Thyroid gland (tissue), 4 donors: Measurements from ENCODE around the gene ABCC1.

Experiments used
- CTCF ChIP-seq, 6 experiments: fragments of 200-600 bp in 3 of 6; fragments of 450-650 bp in 3 of 6; sonication (generic) in 3 of 6; IDR thresholded peaks; one replicate each; pipeline ENCODE4 v1.5.1; 2016 to 2019; ENCODE audit warnings: antibody characterized with exemption in 6 of 6, mild to moderate bottlenecking in 2 of 6, inconsistent platforms in 1 of 6, moderate library complexity in 1 of 6
- POLR2A ChIP-seq, 2 donors: fragments of 450-650 bp; IDR thresholded peaks; one replicate each; pipeline ENCODE4 v1.6.1; 2017; ENCODE audit warnings: antibody characterized with exemption in 2 of 2, mild to moderate bottlenecking in 2 of 2, moderate library complexity in 1 of 2

GRCh38 chr16:16143931-16144330, 194.5 kb downstream of the ABCC1 start:
- TF ChIP-seq CTCF (IDR thresholded peaks at IDR 0.05) (no peak), POLR2A (IDR thresholded peaks at IDR 0.05) (no peak)
